IMR-90 (cell line): ENCODE results near the gene FADS6. TPM values are rescaled to one million over a fixed set of nuclear protein-coding genes. Genes with fewer than 3 reads are reported as not detected.

Experiments
- ATAC-seq: fragments of 200-7000 bp; cut with Tn5 transposase; 2 replicates; pipeline ENCODE4 v1.9.1; 2020; ENCODE audit warnings: low read depth, mild to moderate bottlenecking, moderate library complexity
- BruUV-seq: library from RNA; stranded (reverse); fragments of 400-500 nt; replicated peaks from 2 replicates; lab custom pipeline; 2021; lab: Mats Ljungman, UMichigan
- CTCF ChIA-PET: fragments of 300-600 bp; formaldehyde crosslinking; extraction: SDS; loops from one replicate; lab custom pipeline; 2021; ENCODE audit warnings: antibody characterized with exemption; lab: Yijun Ruan, JAX
- POLR2A ChIA-PET: fragments of 300-600 bp; sonication (Branson Sonifier 250); formaldehyde crosslinking; loops from one replicate; lab custom pipeline; 2022; ENCODE audit warnings: antibody characterized with exemption; ENCODE audit not compliant: unreplicated experiment; lab: Charles Lee
- DNase-seq: peaks from one replicate; pipeline ENCODE4 v3.0.0; 2013
- H2AFZ ChIP-seq: replicated peaks from 2 replicates; pipeline ENCODE3; 2013; ENCODE audit warnings: low read length, mild to moderate bottlenecking; ENCODE audit not compliant: poor library complexity
- H2AK5ac ChIP-seq: 2 replicates; pipeline ENCODE4 v1.6.1; 2013; ENCODE audit warnings: low read depth, low read length, inconsistent platforms
- H2AK9ac ChIP-seq: replicated peaks from 2 replicates; pipeline ENCODE3; 2013; ENCODE audit warnings: mild to moderate bottlenecking, low read depth, low read length, moderate library complexity; ENCODE audit not compliant: poor library complexity
- H2BK120ac ChIP-seq: 2 replicates; pipeline ENCODE4 v1.6.1; 2013; ENCODE audit warnings: low read depth, low read length, inconsistent platforms
- H2BK15ac ChIP-seq: 3 replicates; pipeline ENCODE4 v1.6.1; 2013; ENCODE audit warnings: low read depth, low read length, inconsistent platforms
- H2BK20ac ChIP-seq: 2 replicates; pipeline ENCODE4 v1.6.1; 2013; ENCODE audit warnings: low read depth, mild to moderate bottlenecking, inconsistent platforms, low read length, moderate library complexity
- H2BK5ac ChIP-seq: 2 replicates; pipeline ENCODE4 v1.6.1; 2013; ENCODE audit warnings: mild to moderate bottlenecking, low read depth, low read length, inconsistent platforms; ENCODE audit not compliant: poor library complexity, severe bottlenecking
- H3K14ac ChIP-seq: replicated peaks from 2 replicates; pipeline ENCODE4 v1.6.1; 2013; ENCODE audit warnings: low read depth, low read length, inconsistent platforms
- H3K18ac ChIP-seq: 2 replicates; pipeline ENCODE4 v1.6.1; 2013; ENCODE audit warnings: low read depth, low read length, control low read depth
- H3K23ac ChIP-seq: 2 replicates; pipeline ENCODE4 v1.6.1; 2013; ENCODE audit warnings: low read depth, low read length, inconsistent platforms
- H3K27ac ChIP-seq: 2 replicates; pipeline ENCODE4 v1.5.1; 2013; ENCODE audit warnings: mild to moderate bottlenecking, control low read depth, low read length; ENCODE audit not compliant: insufficient read depth
- H3K27me3 ChIP-seq: 2 replicates; pipeline ENCODE4 v1.6.1; 2013; ENCODE audit warnings: low read length; ENCODE audit not compliant: control insufficient read depth, insufficient read depth
- H3K36me3 ChIP-seq: 2 replicates; pipeline ENCODE4 v1.6.1; 2013; ENCODE audit warnings: low read length, mixed read lengths; ENCODE audit not compliant: control insufficient read depth, insufficient read depth
- H3K4ac ChIP-seq: 2 replicates; pipeline ENCODE4 v1.6.1; 2013; ENCODE audit warnings: low read depth, low read length, inconsistent platforms
- H3K4me1 ChIP-seq: 2 replicates; pipeline ENCODE4 v1.6.1; 2013; ENCODE audit warnings: low read length, mixed read lengths; ENCODE audit not compliant: control insufficient read depth, insufficient read depth
- H3K4me2 ChIP-seq: 2 replicates; pipeline ENCODE4 v1.6.1; 2013; ENCODE audit warnings: low read depth, mild to moderate bottlenecking, control low read depth, low read length, moderate library complexity
- H3K4me3 ChIP-seq: 2 replicates; pipeline ENCODE4 v1.5.1; 2013; ENCODE audit warnings: low read depth, mild to moderate bottlenecking, control low read depth, low read length, moderate library complexity; ENCODE audit not compliant: insufficient read depth
- H3K56ac ChIP-seq: 2 replicates; pipeline ENCODE4 v1.6.1; 2013; ENCODE audit warnings: low read length, inconsistent platforms; ENCODE audit not compliant: insufficient read depth; ENCODE audit errors: extremely low read depth
- H3K79me1 ChIP-seq, 2 experiments: 2 replicates each; pipeline ENCODE4 v1.6.1; 2013; ENCODE audit warnings: low read length in 2 of 2, inconsistent platforms in 1 of 2, low read depth in 1 of 2
- H3K9ac ChIP-seq: 2 replicates; pipeline ENCODE4 v1.6.1; 2013; ENCODE audit warnings: low read depth, low read length, control low read depth
- H3K9me1 ChIP-seq: 2 replicates; pipeline ENCODE4 v1.6.1; 2013; ENCODE audit warnings: low read length, inconsistent platforms; ENCODE audit not compliant: insufficient read depth
- H3K9me3 ChIP-seq: 2 replicates; pipeline ENCODE4 v1.6.1; 2013; ENCODE audit warnings: low read length; ENCODE audit not compliant: control insufficient read depth, insufficient read depth
- H4K20me1 ChIP-seq: 2 replicates; pipeline ENCODE4 v1.6.1; 2013; ENCODE audit warnings: low read length, inconsistent platforms; ENCODE audit not compliant: insufficient read depth
- H4K5ac ChIP-seq: 2 replicates; pipeline ENCODE4 v1.6.1; 2013; ENCODE audit warnings: mild to moderate bottlenecking, low read depth, low read length, control low read depth
- H4K8ac ChIP-seq, 2 experiments: 2 replicates each; pipeline ENCODE4 v1.6.1; 2013; ENCODE audit warnings: low read depth in 2 of 2, low read length in 2 of 2, control low read depth in 1 of 2, inconsistent platforms in 1 of 2
- H4K91ac ChIP-seq: 2 replicates; pipeline ENCODE4 v1.6.1; 2013; ENCODE audit warnings: low read depth, low read length, inconsistent platforms; ENCODE audit not compliant: insufficient read depth
- BHLHE40 ChIP-seq: fragments of 150-350 bp; IDR thresholded peaks from 2 replicates; pipeline ENCODE4 v1.6.1; 2016; ENCODE audit warnings: mild to moderate bottlenecking, low read depth, low read length
- CEBPB ChIP-seq: IDR thresholded peaks from 2 replicates; pipeline ENCODE4 v1.6.1; 2012; ENCODE audit warnings: low read depth, low read length, improper control_type of control experiment
- FOS ChIP-seq: fragments of 150-350 bp; IDR thresholded peaks from 2 replicates; pipeline ENCODE4 v1.6.1; 2016; ENCODE audit warnings: low read depth, low read length
- MXI1 ChIP-seq: IDR thresholded peaks from 2 replicates; pipeline ENCODE4 v1.6.1; 2012; ENCODE audit warnings: low read depth, mild to moderate bottlenecking, low read length, moderate library complexity, borderline replicate concordance
- NFE2L2 ChIP-seq: fragments of 150-350 bp; IDR thresholded peaks from 2 replicates; pipeline ENCODE4 v1.6.1; 2016; ENCODE audit warnings: low read depth, mild to moderate bottlenecking, low read length
- POLR2A ChIP-seq: IDR thresholded peaks from 2 replicates; pipeline ENCODE4 v1.6.1; 2012; ENCODE audit warnings: mild to moderate bottlenecking, low read depth, low read length
- RAD21 ChIP-seq: IDR thresholded peaks from 2 replicates; pipeline ENCODE4 v1.6.1; 2012; ENCODE audit warnings: low read length, improper control_type of control experiment
- RCOR1 ChIP-seq: IDR thresholded peaks from 2 replicates; pipeline ENCODE4 v1.6.1; 2012; ENCODE audit warnings: mild to moderate bottlenecking, low read length, improper control_type of control experiment; ENCODE audit not compliant: insufficient replicate concordance
- RFX5 ChIP-seq: IDR thresholded peaks from 2 replicates; pipeline ENCODE4 v1.8.0; 2012; ENCODE audit warnings: low read depth, mild to moderate bottlenecking, low read length, moderate library complexity
- SMC3 ChIP-seq: fragments of 150-350 bp; IDR thresholded peaks from 2 replicates; pipeline ENCODE4 v1.6.1; 2016; ENCODE audit warnings: low read depth, mild to moderate bottlenecking, antibody characterized with exemption, low read length, moderate library complexity
- WGBS, 2 experiments: methylation state at CpG; one replicate each; pipeline versions ENCODE4 v1.1.5 to v1.1.7; 2013; ENCODE audit warnings: missing lambda C conversion rate in 2 of 2; ENCODE audit not compliant: insufficient read length in 1 of 2; ENCODE audit errors: extremely low coverage in 2 of 2; 5-methylcytosine and 5-hydroxymethylcytosine counted together
- dilution Hi-C: fragments of 300-500 bp; cut with HindIII; formaldehyde crosslinking; loops from one replicate; pipeline ENCODE4 v1.14.3; 2018; ENCODE audit warnings: low sequenced_read_pairs; ENCODE audit not compliant: unreplicated experiment
- in situ Hi-C: fragments of 300-500 bp; cut with MboI; formaldehyde crosslinking; loops from 3 replicates; pipeline ENCODE4 v1.14.3; 2019; ENCODE audit warnings: low sequenced_read_pairs, inconsistent platforms, mixed read lengths
- intact Hi-C: fragments of 100-400 bp; cut with micrococcal nuclease; formaldehyde crosslinking; loops from 2 replicates; pipeline ENCODE4 v1.10.0; 2022
- polyA plus RNA-seq, 3 experiments: library from polyadenylated mRNA; depleted of rRNA; stranded (reverse); fragments of >200 nt; gene quantifications; 2 replicates each; pipeline ENCODE4 v1.2.3, GENCODE V29; 2012; ENCODE audit warnings: low replicate concordance in 1 of 3
- total RNA-seq: library from RNA; depleted of rRNA; stranded (reverse); fragments of >200 nt; gene quantifications from 2 replicates; pipeline ENCODE4 v1.2.3, GENCODE V29; 2012
- TF ChIP-seq, protein P1 (sequence below): fragments of 150-350 bp; IDR thresholded peaks from 2 replicates; pipeline ENCODE4 v1.6.1; 2017; ENCODE audit warnings: mild to moderate bottlenecking, antibody characterized with exemption, low read length, low read depth
- TF ChIP-seq, protein P2 (sequence below): conservative IDR thresholded peaks from 2 replicates; pipeline ENCODE4 v1.5.1; 2012; ENCODE audit warnings: mild to moderate bottlenecking, low read depth, low read length, improper control_type of control experiment

FADS6 gene
- total and polyA plus RNA-seq, 2 of the 4 experiments (the other 2 are of a cell fraction): not detected

DNA sequence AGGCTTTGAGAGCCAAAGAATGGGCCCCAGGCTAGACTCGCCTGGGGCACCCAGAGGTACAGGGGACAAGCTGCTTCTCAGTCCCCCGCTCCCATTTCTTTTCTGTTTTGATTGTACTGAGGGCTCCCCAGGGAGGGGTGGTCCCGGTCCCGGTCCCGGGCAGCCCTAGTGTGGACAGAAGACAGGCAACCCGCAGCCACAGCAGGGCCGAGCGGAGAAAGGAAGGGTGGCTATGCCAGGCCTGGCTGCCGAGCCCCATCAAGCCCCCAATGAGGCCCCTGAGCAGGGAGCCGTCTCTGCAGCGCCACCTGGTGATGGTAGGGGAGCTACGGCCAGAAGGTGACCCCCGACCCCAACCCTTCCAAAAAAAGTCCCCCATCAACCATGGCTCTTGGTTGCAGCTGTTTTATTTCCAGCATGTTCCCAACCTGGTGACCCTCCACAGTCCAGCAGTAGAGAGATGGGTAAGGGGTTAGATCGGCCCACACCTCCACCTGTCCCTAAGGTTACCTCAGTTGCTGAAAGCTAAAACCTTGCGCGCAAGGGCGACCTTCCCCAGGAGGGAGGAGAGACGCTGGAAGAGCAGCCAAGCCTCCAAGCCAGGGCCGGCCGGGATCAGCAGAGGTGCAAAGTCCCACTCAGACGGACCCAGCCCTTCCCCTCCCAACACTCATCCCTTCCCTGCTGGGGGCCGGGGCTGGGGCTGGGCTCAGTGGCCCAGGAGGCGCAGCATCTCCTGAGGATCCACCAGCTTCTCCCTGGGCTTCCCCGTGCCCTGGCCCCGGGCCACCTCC lies 31.1 kb downstream of the FADS6 start:
- Histone ChIP-seq H3K4me2 (no peak overlapping the region), H3K79me1 (no peaks in the 10 kb centered on the region), H3K14ac (no peak overlapping the region), H4K8ac (no peak overlapping the region), H3K27ac (no peak overlapping the region), H3K4me3 (no peak overlapping the region), H3K4ac (no peak overlapping the region), H2AFZ (no peak overlapping the region), H4K5ac (no peak overlapping the region), H3K23ac (peak overlapping the region; percentile 33; the same call in 1 of the 2 replicates), H3K9me3 (no peaks in the 10 kb centered on the region), H3K9ac (no peak overlapping the region), H3K36me3 (peaks cover 9% of the 10 kb centered on the region; the same call in 1 of the 2 replicates), H4K91ac (no peak overlapping the region), H2BK15ac (no peak overlapping the region), H3K56ac (no peak overlapping the region), H4K20me1 (peaks cover 4% of the 10 kb centered on the region; the same call in 1 of the 2 replicates), H2AK5ac (no peak overlapping the region), H3K18ac (no peak overlapping the region), H3K4me1 (no peaks in the 10 kb centered on the region; the same call in 1 of the 2 replicates), H3K27me3 (peaks cover 44% of the 10 kb centered on the region), H2BK20ac (no peak overlapping the region), H2BK120ac (no peak overlapping the region), H2AK9ac (peak overlapping the region; percentile 70), H2BK5ac (no peak overlapping the region), H3K9me1 (no peaks in the 10 kb centered on the region)
- no TSS peak for BruUV-seq
- ATAC-seq (peak; percentile 5; the same call in 1 of the 2 replicates), DNase-seq (peak; percentile 9)
- CTCF ChIA-PET: interaction anchor here (0.6 to 0.7 kb wide), 3 partner anchors 11 to 772 kb away, joined by 3 read pairs; partner anchors contain the start of gene FDXR
- dilution Hi-C loops (no loop called here), in situ Hi-C loops (loop anchor here (25.0 kb wide), 1 partner anchor 650 kb away; the partner anchor contains the start of genes RPL38 and TTYH2), intact Hi-C loops (loop anchor here (10.0 kb wide), 1 partner anchor 488 kb away; no protein-coding TSS in a partner anchor)
- TF ChIP-seq, protein P1, sequence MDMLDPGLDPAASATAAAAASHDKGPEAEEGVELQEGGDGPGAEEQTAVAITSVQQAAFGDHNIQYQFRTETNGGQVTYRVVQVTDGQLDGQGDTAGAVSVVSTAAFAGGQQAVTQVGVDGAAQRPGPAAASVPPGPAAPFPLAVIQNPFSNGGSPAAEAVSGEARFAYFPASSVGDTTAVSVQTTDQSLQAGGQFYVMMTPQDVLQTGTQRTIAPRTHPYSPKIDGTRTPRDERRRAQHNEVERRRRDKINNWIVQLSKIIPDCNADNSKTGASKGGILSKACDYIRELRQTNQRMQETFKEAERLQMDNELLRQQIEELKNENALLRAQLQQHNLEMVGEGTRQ: no peak
- TF ChIP-seq SMC3 (peak; percentile 52), MXI1 (no peak), CEBPB (no peak), POLR2A (no peak), NFE2L2 (no peak), RAD21 (peak; percentile 40), FOS (no peak), RFX5 (no peak), RCOR1 (no peak), BHLHE40 (no peak)
- TF ChIP-seq, protein P2, sequence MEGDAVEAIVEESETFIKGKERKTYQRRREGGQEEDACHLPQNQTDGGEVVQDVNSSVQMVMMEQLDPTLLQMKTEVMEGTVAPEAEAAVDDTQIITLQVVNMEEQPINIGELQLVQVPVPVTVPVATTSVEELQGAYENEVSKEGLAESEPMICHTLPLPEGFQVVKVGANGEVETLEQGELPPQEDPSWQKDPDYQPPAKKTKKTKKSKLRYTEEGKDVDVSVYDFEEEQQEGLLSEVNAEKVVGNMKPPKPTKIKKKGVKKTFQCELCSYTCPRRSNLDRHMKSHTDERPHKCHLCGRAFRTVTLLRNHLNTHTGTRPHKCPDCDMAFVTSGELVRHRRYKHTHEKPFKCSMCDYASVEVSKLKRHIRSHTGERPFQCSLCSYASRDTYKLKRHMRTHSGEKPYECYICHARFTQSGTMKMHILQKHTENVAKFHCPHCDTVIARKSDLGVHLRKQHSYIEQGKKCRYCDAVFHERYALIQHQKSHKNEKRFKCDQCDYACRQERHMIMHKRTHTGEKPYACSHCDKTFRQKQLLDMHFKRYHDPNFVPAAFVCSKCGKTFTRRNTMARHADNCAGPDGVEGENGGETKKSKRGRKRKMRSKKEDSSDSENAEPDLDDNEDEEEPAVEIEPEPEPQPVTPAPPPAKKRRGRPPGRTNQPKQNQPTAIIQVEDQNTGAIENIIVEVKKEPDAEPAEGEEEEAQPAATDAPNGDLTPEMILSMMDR: peak; percentile 54
- POLR2A ChIA-PET: interaction anchor here (0.5 to 1.4 kb wide), 2 partner anchors 8 to 11 kb away, joined by 3 to 5 read pairs; partner anchors contain the start of gene FDXR
- no CpG with 5 or more reads among the region's 25 CpGs for WGBS, 2 experiments
